ENCODE data around the gene PLXNB3. TPM values are rescaled to one million over a fixed set of nuclear protein-coding genes. Genes with fewer than 3 reads are reported as not detected.
"Not testable (repeated sequence)": the region's sequence is repeated elsewhere in the genome, so short reads cannot be mapped to it uniquely, and the experiment has no call there.

PLXNB3 gene
- polyA plus RNA-seq, 1 donor, result 5.0 TPM

DNA sequence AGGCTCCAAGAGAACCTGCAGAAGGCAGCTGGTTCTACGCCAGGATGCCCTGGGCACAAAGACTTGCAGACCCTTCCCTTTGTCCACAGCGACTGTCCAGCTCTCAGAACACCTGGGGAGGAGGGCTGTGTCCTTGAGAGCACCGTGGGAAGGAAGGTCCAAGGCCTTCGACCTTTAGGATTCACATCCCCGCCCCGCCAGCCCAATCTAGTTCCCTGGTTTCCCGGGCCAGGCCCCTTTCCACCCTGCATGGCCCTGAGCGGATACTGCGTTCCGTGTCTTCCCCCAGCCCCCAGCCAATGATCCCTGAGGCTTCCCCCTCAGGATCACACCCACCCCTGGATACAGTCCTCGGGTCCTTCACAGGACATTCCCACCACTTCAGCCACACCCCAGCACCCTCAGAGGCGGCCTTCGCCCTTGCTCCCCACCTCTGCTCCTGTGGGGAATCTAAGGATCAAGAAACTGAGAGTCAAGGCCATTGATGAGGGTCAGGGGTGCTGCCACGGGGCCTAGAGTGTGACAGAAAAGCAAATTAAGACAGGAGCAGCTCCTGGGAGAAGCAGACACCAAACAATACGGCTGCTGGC, 30.3 kb upstream of the PLXNB3 start:
- Histone ChIP-seq H3K36me3 (ENCODE audit: control insufficient read depth, insufficient read depth, low read length) (peaks cover 9% of the 10 kb centered on the region), H3K4me1 (ENCODE audit: control insufficient read depth, insufficient read depth, low read length) (no peaks in the 10 kb centered on the region), H3K9me3 (ENCODE audit: control insufficient read depth, low read depth, low read length) (no peaks in the 10 kb centered on the region), H3K27ac (ENCODE audit: low read length) (no peak overlapping the region), H3K27me3 (ENCODE audit: control insufficient read depth, insufficient read depth, low read length) (no peaks in the 10 kb centered on the region), H3K4me3 (ENCODE audit: low read length) (no peak overlapping the region)
- DNase-seq, result no peak
- no CpG with 5 or more reads among the region's 15 CpGs for WGBS (ENCODE audit: insufficient coverage, low lambda C conversion rate)

DNA sequence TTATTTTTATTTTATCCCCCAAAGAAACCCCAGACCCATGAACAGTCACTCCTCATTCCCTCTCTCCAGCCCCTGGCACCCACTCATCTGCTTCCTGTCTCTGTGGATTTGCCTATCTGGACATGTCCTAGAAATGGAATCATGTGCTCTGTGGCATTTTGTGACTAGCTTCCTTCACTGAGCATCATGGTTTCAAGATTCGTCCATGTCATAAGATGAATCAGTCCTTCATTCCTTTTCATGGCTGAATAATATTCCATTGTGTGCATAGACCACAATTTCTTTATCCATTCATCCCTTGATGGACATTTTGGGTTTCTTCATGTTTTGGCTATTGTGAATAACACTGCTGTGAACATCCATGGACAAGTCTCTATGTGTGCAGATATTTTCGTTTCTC, 29.2 kb upstream of the PLXNB3 start:
- no CpG with 5 or more reads among the region's 2 CpGs for whole genome bisulfite sequencing (ENCODE audit: insufficient coverage, low lambda C conversion rate)
- Histone ChIP-seq H3K27me3 (ENCODE audit: control insufficient read depth, insufficient read depth, low read length) (no peaks in the 10 kb centered on the region), H3K4me1 (ENCODE audit: control insufficient read depth, insufficient read depth, low read length) (peaks cover under 1% of the 10 kb centered on the region), H3K9me3 (ENCODE audit: control insufficient read depth, low read depth, low read length) (no peaks in the 10 kb centered on the region), H3K36me3 (ENCODE audit: control insufficient read depth, insufficient read depth, low read length) (peaks cover 5% of the 10 kb centered on the region), H3K27ac (ENCODE audit: low read length) (no peak overlapping the region), H3K4me3 (ENCODE audit: low read length) (no peak overlapping the region)
- no peak for DNase-seq

DNA sequence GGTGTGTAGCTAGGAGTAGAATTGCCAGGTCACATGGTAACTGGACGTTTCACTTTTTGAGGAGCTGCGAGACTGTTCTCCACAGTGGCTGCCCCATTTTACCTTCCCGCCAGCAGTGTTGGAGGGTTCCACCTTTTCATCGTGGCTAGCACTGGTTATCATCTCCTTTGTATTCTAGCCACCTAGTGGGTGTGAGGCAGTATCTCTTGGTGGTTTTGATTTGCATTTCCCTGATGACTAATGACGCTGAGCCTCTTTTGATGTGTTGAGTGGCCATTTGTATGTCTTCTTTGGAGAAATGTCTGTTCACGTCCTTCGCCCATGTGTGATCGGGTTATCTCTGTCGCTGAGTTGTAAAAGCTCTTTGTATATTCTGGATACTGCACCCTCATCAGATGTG, 28.8 kb upstream of the PLXNB3 start:
- H3K27ac ChIP-seq (ENCODE audit: low read length), result no peak overlapping the region
- H3K9me3 ChIP-seq (ENCODE audit: control insufficient read depth, low read depth, low read length), result no peaks in the 10 kb centered on the region
- DNase-seq, result no peak
- H3K4me3 ChIP-seq (ENCODE audit: low read length), result no peak overlapping the region
- H3K27me3 ChIP-seq (ENCODE audit: control insufficient read depth, insufficient read depth, low read length), result no peaks in the 10 kb centered on the region
- H3K36me3 ChIP-seq (ENCODE audit: control insufficient read depth, insufficient read depth, low read length), result peaks cover 8% of the 10 kb centered on the region
- H3K4me1 ChIP-seq (ENCODE audit: control insufficient read depth, insufficient read depth, low read length), result peaks cover 5% of the 10 kb centered on the region
- no CpG with 5 or more reads among the region's 9 CpGs for WGBS (ENCODE audit: insufficient coverage, low lambda C conversion rate)

DNA sequence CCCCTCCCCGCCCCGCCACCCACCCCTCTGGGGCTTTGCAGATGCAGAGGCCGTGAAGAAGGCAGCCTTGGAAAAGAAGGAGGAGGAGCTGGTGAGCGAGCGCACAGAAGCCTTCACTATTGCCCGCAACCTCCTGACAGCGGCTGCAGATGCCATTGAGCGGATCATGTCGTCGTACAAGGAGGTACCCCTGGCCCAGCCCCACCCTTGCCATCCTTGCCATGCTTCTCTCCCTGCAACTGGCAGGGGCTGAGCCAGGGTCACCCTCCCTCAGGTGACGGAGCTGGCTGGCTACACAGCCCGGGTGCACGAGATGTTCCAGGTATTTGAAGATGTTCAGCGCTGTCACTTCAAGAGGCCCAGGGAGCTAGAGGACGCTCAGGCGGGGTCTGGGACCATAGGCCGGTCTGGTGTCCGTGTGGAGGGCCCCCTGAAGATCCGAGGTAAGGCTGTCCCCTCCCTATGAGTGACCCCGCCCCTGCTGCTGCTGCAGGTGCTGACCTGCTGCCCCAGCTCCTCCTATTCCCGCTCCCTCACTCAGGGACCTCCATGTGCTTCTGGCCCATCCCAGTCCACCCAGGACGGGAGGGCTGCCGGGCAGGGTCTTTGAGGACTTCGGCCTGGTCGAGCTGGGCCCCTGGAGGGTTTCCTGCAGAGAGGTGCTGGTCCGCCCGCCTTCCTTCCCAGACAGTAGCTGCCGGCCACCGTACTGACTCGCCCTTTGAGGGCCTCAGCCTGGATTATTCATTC, 27.8 kb upstream of the PLXNB3 start:
- H3K9me3 ChIP-seq (ENCODE audit: control insufficient read depth, low read depth, low read length), result no peaks in the 10 kb centered on the region
- H3K4me1 ChIP-seq (ENCODE audit: control insufficient read depth, insufficient read depth, low read length), result peaks cover 14% of the 10 kb centered on the region
- WGBS (ENCODE audit: insufficient coverage, low lambda C conversion rate), result 90% methylated on average over 2 of the region's 30 CpGs
- DNase-seq, result no peak
- H3K4me3 ChIP-seq (ENCODE audit: low read length), result no peak overlapping the region
- H3K27ac ChIP-seq (ENCODE audit: low read length), result no peak overlapping the region
- H3K27me3 ChIP-seq (ENCODE audit: control insufficient read depth, insufficient read depth, low read length), result no peaks in the 10 kb centered on the region
- H3K36me3 ChIP-seq (ENCODE audit: control insufficient read depth, insufficient read depth, low read length), result peaks cover 8% of the 10 kb centered on the region

DNA sequence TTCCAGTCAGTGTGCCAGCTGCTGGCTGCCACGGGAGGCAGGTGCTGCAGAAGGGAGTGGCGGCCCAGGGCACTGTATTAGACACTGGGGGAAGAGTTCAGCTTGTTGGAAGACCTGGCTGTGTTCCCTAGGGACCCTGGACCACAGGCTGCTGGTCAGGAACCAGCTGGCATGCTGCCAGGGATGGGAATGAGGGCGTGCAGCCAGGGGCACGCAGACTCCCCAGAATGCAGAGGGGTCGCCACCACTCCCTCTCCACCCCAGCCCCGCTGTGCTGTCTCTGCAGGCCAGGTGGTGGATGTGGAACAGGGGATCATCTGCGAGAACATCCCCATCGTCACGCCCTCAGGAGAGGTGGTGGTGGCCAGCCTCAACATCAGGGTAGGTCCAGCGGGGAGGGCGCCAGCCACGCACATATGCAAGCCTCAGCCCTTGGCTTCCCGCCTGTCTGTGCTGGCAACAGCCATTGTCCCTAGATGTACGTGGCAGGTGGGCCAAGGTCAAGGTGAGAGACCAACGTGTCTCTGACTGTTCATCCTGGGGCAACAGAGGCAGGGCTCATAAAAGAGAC, 27.1 kb upstream of the PLXNB3 start:
- Histone ChIP-seq H3K36me3 (ENCODE audit: control insufficient read depth, insufficient read depth, low read length) (peaks cover 8% of the 10 kb centered on the region), H3K9me3 (ENCODE audit: control insufficient read depth, low read depth, low read length) (no peaks in the 10 kb centered on the region)
- no CpG with 5 or more reads among the region's 15 CpGs for WGBS (ENCODE audit: insufficient coverage, low lambda C conversion rate)

DNA sequence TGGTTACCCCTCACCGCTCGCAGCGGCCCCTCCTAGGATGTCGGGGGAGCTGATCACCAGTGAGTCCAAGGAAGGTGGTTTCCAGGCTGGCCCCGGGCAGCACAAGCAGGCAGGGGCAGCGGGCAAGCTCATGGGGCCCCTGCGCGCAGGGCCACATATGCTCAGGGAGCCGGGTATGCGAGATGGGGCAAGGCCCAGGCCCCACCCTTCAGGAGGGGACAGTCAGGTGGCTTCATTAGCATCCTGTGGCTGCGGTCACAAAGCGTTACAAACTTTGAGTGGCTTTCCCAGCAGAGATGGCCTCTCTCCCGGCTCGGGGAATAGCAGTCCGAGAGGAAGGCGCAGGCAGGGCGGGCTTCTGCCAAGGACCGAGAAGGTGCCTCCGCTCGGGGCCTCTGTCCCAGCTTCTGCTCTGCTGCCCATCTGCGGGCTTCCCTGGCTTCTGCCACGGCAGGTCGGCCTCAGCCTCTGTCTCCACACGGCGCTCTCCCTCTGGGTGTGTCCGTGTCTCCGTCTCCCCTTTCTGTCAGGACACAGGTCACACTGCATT, 25.9 kb upstream of the PLXNB3 start:
- no CpG with 5 or more reads among the region's 27 CpGs for WGBS (ENCODE audit: insufficient coverage, low lambda C conversion rate)
- no peak overlapping the region for H3K27ac ChIP-seq (ENCODE audit: low read length)
- H3K9me3 ChIP-seq (ENCODE audit: control insufficient read depth, low read depth, low read length), result no peaks in the 10 kb centered on the region
- DNase-seq, result no peak
- H3K4me1 ChIP-seq (ENCODE audit: control insufficient read depth, insufficient read depth, low read length), result peaks cover 18% of the 10 kb centered on the region
- peaks cover 8% of the 10 kb centered on the region for H3K36me3 ChIP-seq (ENCODE audit: control insufficient read depth, insufficient read depth, low read length)
- no peak overlapping the region for H3K4me3 ChIP-seq (ENCODE audit: low read length)
- H3K27me3 ChIP-seq (ENCODE audit: control insufficient read depth, insufficient read depth, low read length), result no peaks in the 10 kb centered on the region

More for the DNA sequence above, 27.1 kb upstream of the PLXNB3 start:
- Histone ChIP-seq H3K27ac (ENCODE audit: low read length) (no peak overlapping the region), H3K27me3 (ENCODE audit: control insufficient read depth, insufficient read depth, low read length) (no peaks in the 10 kb centered on the region), H3K4me3 (ENCODE audit: low read length) (no peak overlapping the region), H3K4me1 (ENCODE audit: control insufficient read depth, insufficient read depth, low read length) (peaks cover 15% of the 10 kb centered on the region)
- DNase-seq, result no peak

DNA sequence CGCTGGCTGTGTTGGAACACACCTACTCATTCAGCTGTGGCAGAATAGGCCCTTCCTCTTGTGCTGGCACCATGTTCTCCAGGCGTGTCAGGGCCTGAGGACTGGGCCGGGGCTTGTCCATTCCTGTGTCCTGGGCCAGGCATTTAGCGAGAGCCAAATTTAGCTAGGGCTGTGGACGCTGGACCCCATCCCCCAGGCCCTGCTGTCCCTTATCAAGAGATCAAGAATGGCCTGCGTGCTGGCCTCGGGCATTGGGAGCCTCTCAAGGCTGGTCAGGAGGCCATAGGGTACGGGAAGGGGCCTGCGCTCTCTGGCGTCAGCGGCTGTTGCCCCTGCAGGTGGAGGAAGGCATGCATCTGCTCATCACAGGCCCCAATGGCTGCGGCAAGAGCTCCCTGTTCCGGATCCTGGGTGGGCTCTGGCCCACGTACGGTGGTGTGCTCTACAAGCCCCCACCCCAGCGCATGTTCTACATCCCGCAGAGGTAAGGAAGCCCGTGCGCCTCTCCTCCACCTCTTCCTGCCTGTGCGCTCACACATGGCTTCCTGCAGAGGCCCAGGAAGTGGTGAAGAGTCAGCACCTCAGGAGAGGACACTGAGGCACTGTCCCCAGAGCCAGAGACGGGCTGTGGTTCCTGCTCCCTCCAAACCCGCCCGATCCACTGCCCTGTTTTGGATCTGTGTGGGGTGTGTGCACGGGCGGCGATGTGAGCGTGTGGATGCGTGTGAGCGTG, 24.1 kb upstream of the PLXNB3 start:
- Histone ChIP-seq H3K9me3 (ENCODE audit: control insufficient read depth, low read depth, low read length) (no peaks in the 10 kb centered on the region), H3K4me1 (ENCODE audit: control insufficient read depth, insufficient read depth, low read length) (peaks cover 28% of the 10 kb centered on the region), H3K4me3 (ENCODE audit: low read length) (no peak overlapping the region), H3K27ac (ENCODE audit: low read length) (no peak overlapping the region), H3K36me3 (ENCODE audit: control insufficient read depth, insufficient read depth, low read length) (peaks cover 7% of the 10 kb centered on the region), H3K27me3 (ENCODE audit: control insufficient read depth, insufficient read depth, low read length) (no peaks in the 10 kb centered on the region)
- no peak for DNase-seq
- no CpG with 5 or more reads among the region's 29 CpGs for WGBS (ENCODE audit: insufficient coverage, low lambda C conversion rate)

DNA sequence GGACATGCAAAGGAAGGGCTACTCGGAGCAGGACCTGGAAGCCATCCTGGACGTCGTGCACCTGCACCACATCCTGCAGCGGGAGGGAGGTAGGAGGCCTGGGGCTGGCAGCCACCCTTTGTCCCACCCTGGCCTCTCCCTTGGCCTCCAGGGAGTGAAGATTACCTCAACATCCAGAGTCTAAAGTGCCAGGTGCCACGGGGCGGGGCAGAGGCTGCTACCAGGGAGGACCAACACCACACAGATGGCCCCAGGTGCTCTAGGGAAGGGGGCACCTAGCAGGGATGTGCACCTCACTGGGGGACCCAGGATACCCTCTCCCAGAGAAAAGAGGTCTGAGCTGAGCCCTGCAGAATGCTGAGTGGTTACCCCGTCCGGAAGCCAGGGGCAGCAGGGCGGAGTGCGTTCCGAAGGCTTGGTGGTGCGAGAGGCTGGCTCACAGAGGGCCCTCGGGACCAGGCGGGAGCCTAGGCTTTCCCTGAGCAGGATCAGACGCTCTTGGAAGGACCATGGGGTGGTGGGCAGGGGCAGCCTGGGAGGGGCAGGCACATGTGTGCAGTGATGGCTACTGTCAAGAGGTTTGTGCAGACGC, 23.3 kb upstream of the PLXNB3 start:
- Histone ChIP-seq H3K27me3 (ENCODE audit: control insufficient read depth, insufficient read depth, low read length) (no peaks in the 10 kb centered on the region), H3K4me3 (ENCODE audit: low read length) (no peak overlapping the region), H3K36me3 (ENCODE audit: control insufficient read depth, insufficient read depth, low read length) (peaks cover 7% of the 10 kb centered on the region), H3K9me3 (ENCODE audit: control insufficient read depth, low read depth, low read length) (no peaks in the 10 kb centered on the region), H3K4me1 (ENCODE audit: control insufficient read depth, insufficient read depth, low read length) (peaks cover 28% of the 10 kb centered on the region), H3K27ac (ENCODE audit: low read length) (no peak overlapping the region)
- WGBS (ENCODE audit: insufficient coverage, low lambda C conversion rate), result no CpG with 5 or more reads among the region's 16 CpGs
- DNase-seq, result peak; percentile 46 to 74

DNA sequence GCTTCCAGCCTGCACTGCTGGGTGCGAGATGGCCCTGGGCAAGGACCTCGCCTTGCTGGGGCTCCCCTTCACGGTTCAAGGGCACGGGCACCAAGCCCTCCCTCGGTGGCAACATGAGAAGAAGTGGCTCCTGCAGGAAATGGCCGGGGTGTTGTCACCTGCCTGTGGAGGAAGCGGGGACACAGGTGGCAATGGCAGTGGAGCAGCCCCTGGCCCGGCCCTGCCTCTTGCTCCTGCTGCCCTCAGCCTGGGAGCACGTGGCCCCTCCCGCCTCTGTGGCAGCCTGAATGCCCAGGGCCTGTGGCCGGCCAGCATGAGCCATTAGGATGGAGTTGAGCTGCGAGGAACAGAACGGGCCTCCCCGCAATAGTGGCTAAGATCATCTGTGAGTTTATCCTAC, 22.6 kb upstream of the PLXNB3 start:
- no peak overlapping the region for H3K27ac ChIP-seq (ENCODE audit: low read length)
- peaks cover 7% of the 10 kb centered on the region for H3K36me3 ChIP-seq (ENCODE audit: control insufficient read depth, insufficient read depth, low read length)
- peaks cover 28% of the 10 kb centered on the region for H3K4me1 ChIP-seq (ENCODE audit: control insufficient read depth, insufficient read depth, low read length)
- no peak overlapping the region for H3K4me3 ChIP-seq (ENCODE audit: low read length)
- H3K27me3 ChIP-seq (ENCODE audit: control insufficient read depth, insufficient read depth, low read length), result no peaks in the 10 kb centered on the region
- no peaks in the 10 kb centered on the region for H3K9me3 ChIP-seq (ENCODE audit: control insufficient read depth, low read depth, low read length)
- no peak for DNase-seq
- no CpG with 5 or more reads among the region's 14 CpGs for WGBS (ENCODE audit: insufficient coverage, low lambda C conversion rate)

DNA sequence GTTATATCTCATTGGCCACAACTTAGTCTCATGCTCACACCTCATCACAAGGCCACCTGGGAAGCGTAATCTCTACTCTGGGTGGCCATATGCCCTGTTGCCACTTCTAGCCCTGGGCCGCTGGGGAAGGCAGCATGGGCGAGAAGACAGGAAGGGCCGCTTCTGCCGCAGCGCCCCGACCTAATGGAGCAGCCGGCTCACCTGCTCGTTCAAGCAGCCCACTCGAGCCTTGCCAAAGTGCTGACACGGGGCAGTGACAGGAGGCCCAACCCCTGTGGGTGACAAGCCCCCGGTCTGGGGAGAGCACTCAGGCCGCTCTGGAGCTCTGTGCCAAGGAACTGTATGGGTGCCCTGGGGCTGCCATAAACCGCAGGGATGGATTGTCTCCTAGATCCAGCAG, 21.9 kb upstream of the PLXNB3 start:
- no CpG with 5 or more reads among the region's 14 CpGs for WGBS (ENCODE audit: insufficient coverage, low lambda C conversion rate)
- not testable (repeated sequence) for H3K36me3 ChIP-seq (ENCODE audit: control insufficient read depth, insufficient read depth, low read length); H3K27me3 ChIP-seq (ENCODE audit: control insufficient read depth, insufficient read depth, low read length); H3K4me3 ChIP-seq (ENCODE audit: low read length); DNase-seq; H3K27ac ChIP-seq (ENCODE audit: low read length); H3K9me3 ChIP-seq (ENCODE audit: control insufficient read depth, low read depth, low read length)
- peaks cover 28% of the 10 kb centered on the region for H3K4me1 ChIP-seq (ENCODE audit: control insufficient read depth, insufficient read depth, low read length)

Measured in large intestine (tissue), 3 donors.